ENCODE results near the gene HS3ST5. TPM values are rescaled to one million over a fixed set of nuclear protein-coding genes. Genes with fewer than 3 reads are reported as not detected.
"Not testable (repeated sequence)": the region's sequence is repeated elsewhere in the genome, so short reads cannot be mapped to it uniquely, and the experiment has no call there.

The HS3ST5 gene
- total RNA-seq, 4 donors from 2014 or later, result not detected

- H3K4me3 ChIP-seq (ENCODE audit: low read depth, poor library complexity, severe bottlenecking), result no peak overlapping the region
- intact Hi-C loops (cut with DNase I; ENCODE audit: low total_unique reads), result no loop called here
- TF ChIP-seq POLR2A (IDR thresholded peaks at IDR 0.05) (no peak), CTCF (IDR thresholded peaks at IDR 0.05) (no peak)
- 93 to 98% methylated on average over 2 of the region's 2 CpGs for WGBS, 2 donors
- DNase-seq (ENCODE audit: low spot score in 2 of 2), result no peak
These were observed 293.4 kb downstream of the HS3ST5 start for GRCh38 chr6:114049367-114049966.

- H3K4me3 ChIP-seq (ENCODE audit: low read depth, poor library complexity, severe bottlenecking); intact Hi-C loops (cut with DNase I; ENCODE audit: low total_unique reads); DNase-seq (ENCODE audit: low spot score in 2 of 2): not testable (repeated sequence)
- WGBS, 2 donors, result 94% methylated on average over 5 of the region's 5 CpGs
These were observed 298.3 kb downstream of the HS3ST5 start for GRCh38 chr6:114044566-114044965.

- 28 to 37% methylated on average over 7 of the region's 7 CpGs for WGBS, 2 donors
- intact Hi-C loops (cut with DNase I; ENCODE audit: low total_unique reads), result no loop called here
- DNase-seq (ENCODE audit: low spot score in 2 of 2), result no peak
- no peak for TF ChIP-seq POLR2A (IDR thresholded peaks at IDR 0.05)
- no peak for TF ChIP-seq CTCF (IDR thresholded peaks at IDR 0.05)
- H3K4me3 ChIP-seq (ENCODE audit: low read depth, poor library complexity, severe bottlenecking), result no peak overlapping the region
These were observed 300.4 kb downstream of the HS3ST5 start for GRCh38 chr6:114042267-114043016.

- 49 to 53% methylated on average over 2 of the region's 2 CpGs for WGBS, 2 donors
- H3K4me3 ChIP-seq (ENCODE audit: low read depth, poor library complexity, severe bottlenecking), result no peak overlapping the region
- TF ChIP-seq POLR2A (IDR thresholded peaks at IDR 0.05) (no peak), CTCF (IDR thresholded peaks at IDR 0.05) (no peak)
- no peak for DNase-seq (ENCODE audit: low spot score in 2 of 2)
- intact Hi-C loops (cut with DNase I; ENCODE audit: low total_unique reads), result no loop called here
These were observed 302.0 kb downstream of the HS3ST5 start for GRCh38 chr6:114040871-114041270.

GRCh38 chr6:114039841-114040240 lies 303.0 kb downstream of the HS3ST5 start:
- TF ChIP-seq CTCF (IDR thresholded peaks at IDR 0.05), result no peak
- no peak for TF ChIP-seq POLR2A (IDR thresholded peaks at IDR 0.05)
- H3K4me3 ChIP-seq (ENCODE audit: low read depth, poor library complexity, severe bottlenecking), result no peak overlapping the region
- no peak for DNase-seq (ENCODE audit: low spot score in 2 of 2)
- 63 to 86% methylated on average over 2 of the region's 2 CpGs for WGBS, 2 donors
- intact Hi-C loops (cut with DNase I; ENCODE audit: low total_unique reads), result no loop called here

GRCh38 chr6:114033606-114034005 lies 309.2 kb downstream of the HS3ST5 start:
- no peak overlapping the region for H3K4me3 ChIP-seq (ENCODE audit: low read depth, poor library complexity, severe bottlenecking)
- TF ChIP-seq CTCF (IDR thresholded peaks at IDR 0.05) (no peak), POLR2A (IDR thresholded peaks at IDR 0.05) (no peak)
- DNase-seq (ENCODE audit: low spot score in 2 of 2), result no peak
- intact Hi-C loops (cut with DNase I; ENCODE audit: low total_unique reads), result no loop called here
